GM23248 (cell line): ENCODE data around the gene ASIP. TPM values are rescaled to one million over a fixed set of nuclear protein-coding genes. Genes with fewer than 3 reads are reported as not detected.

Experiments used
- DNase-seq: peaks from one replicate; pipeline ENCODE4 v3.0.0-alpha.2; 2015
- H2AFZ ChIP-seq: fragments of 200-600 bp; sonication (generic); 2 replicates; pipeline ENCODE4 v1.6.1; 2016; ENCODE audit warnings: antibody characterized with exemption
- H3F3A ChIP-seq: fragments of 200-600 bp; sonication (generic); 2 replicates; pipeline ENCODE4 v1.6.1; 2016; ENCODE audit warnings: mild to moderate bottlenecking, antibody characterized with exemption, mixed run types; ENCODE audit not compliant: insufficient read depth
- H3K27ac ChIP-seq: fragments of 200-600 bp; sonication (generic); 2 replicates; pipeline ENCODE4 v1.5.1; 2016; ENCODE audit warnings: mild to moderate bottlenecking
- H3K27me3 ChIP-seq: fragments of 200-600 bp; sonication (generic); replicated peaks from 2 replicates; pipeline ENCODE4 v1.6.1; 2016; ENCODE audit warnings: mild to moderate bottlenecking; ENCODE audit not compliant: insufficient read depth
- H3K36me3 ChIP-seq: fragments of 200-600 bp; sonication (generic); 2 replicates; pipeline ENCODE4 v1.6.1; 2016; ENCODE audit warnings: low read depth, mild to moderate bottlenecking
- H3K4me1 ChIP-seq: fragments of 200-600 bp; sonication (generic); 2 replicates; pipeline ENCODE4 v1.6.1; 2016; ENCODE audit warnings: mild to moderate bottlenecking; ENCODE audit not compliant: insufficient read depth
- H3K4me2 ChIP-seq: fragments of 200-600 bp; sonication (generic); one replicate; pipeline ENCODE4 v1.6.1; 2016; ENCODE audit warnings: mild to moderate bottlenecking; ENCODE audit not compliant: unreplicated experiment
- H3K4me3 ChIP-seq: fragments of 200-600 bp; sonication (generic); 2 replicates; pipeline ENCODE4 v1.5.1; 2016; ENCODE audit warnings: mild to moderate bottlenecking
- H3K79me2 ChIP-seq: fragments of 200-600 bp; sonication (generic); 2 replicates; pipeline ENCODE4 v1.6.1; 2016; ENCODE audit warnings: mild to moderate bottlenecking; ENCODE audit not compliant: insufficient read depth
- H3K9ac ChIP-seq: fragments of 200-600 bp; sonication (generic); 2 replicates; pipeline ENCODE4 v1.6.1; 2016; ENCODE audit warnings: mild to moderate bottlenecking
- H3K9me2 ChIP-seq: fragments of 200-600 bp; sonication (generic); 2 replicates; pipeline ENCODE4 v1.6.1; 2016; ENCODE audit warnings: mixed run types, mild to moderate bottlenecking, moderate library complexity; ENCODE audit not compliant: insufficient read depth
- H3K9me3 ChIP-seq: fragments of 200-600 bp; sonication (generic); one replicate; pipeline ENCODE4 v1.6.1; 2017; ENCODE audit warnings: low read depth
- H4K20me1 ChIP-seq: fragments of 200-600 bp; sonication (generic); 2 replicates; pipeline ENCODE4 v1.6.0; 2016; ENCODE audit not compliant: insufficient read depth
- EZH2 ChIP-seq: fragments of 200-600 bp; sonication (generic); IDR thresholded peaks from 2 replicates; pipeline ENCODE4 v1.6.1; 2018; ENCODE audit warnings: antibody characterized with exemption, mild to moderate bottlenecking; ENCODE audit not compliant: insufficient read depth, poor library complexity, severe bottlenecking
- EZH2phosphoT487 ChIP-seq: fragments of 200-600 bp; sonication (generic); IDR thresholded peaks from 2 replicates; pipeline ENCODE4 v1.6.1; 2018; ENCODE audit warnings: antibody characterized with exemption, moderate library complexity, mild to moderate bottlenecking, low read depth; ENCODE audit not compliant: insufficient read depth
- WGBS, 2 experiments: methylation state at CpG; one replicate each; pipeline ENCODE4 v1.1.6; 2015 to 2017; ENCODE audit warnings: low lambda C conversion rate in 2 of 2, low coverage in 1 of 2; ENCODE audit errors: missing lambda C conversion rate in 2 of 2; 5-methylcytosine and 5-hydroxymethylcytosine counted together
- in situ Hi-C: fragments of 300-500 bp; cut with MboI; formaldehyde crosslinking; loops from 2 replicates; pipeline ENCODE4 v1.15.0; 2020
- polyA plus RNA-seq: library from polyadenylated mRNA; unstranded; fragments of >200 nt; fragmentation: Nextera tagmentation; extraction: Ambion mirVana; gene quantifications from 2 replicates; pipeline ENCODE4 v1.2.1, GENCODE V29; 2016
- total RNA-seq: library from RNA; depleted of rRNA; stranded (reverse); fragments of >200 nt; shearing (Covaris generic); gene quantifications from 2 replicates; pipeline ENCODE4 v1.2.3, GENCODE V29; 2014; rRNA removed

The ASIP gene
- total and polyA plus RNA-seq, 2 experiments from 2014 or later = not detected

DNA sequence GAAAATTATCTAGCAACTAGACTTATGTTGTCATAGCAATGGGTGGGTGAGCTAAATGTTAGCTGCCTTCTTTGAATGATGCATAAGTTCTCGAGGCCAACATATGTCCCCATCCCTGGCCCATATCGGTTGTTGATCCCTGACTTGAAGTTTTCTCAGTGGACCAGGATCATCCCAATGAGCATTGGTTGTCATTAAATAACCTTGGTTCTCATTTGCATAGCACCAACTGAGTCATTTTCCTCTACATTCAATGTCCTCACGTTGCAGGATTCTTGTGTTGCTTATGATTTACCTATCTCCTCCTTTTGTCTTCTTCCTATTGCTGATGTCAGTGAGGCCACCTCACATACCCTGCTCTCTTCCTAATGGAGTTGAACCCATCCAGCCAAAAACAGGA is 74.0 kb downstream of the ASIP start:
- H3K27me3 ChIP-seq = no peaks in the 10 kb centered on the region
- peaks cover 13% of the 10 kb centered on the region for H3F3A ChIP-seq
- H3K4me2 ChIP-seq = no peak overlapping the region
- no peak overlapping the region for H3K9ac ChIP-seq
- no peak overlapping the region for H3K4me3 ChIP-seq
- WGBS, 2 experiments = 87% methylated on average over 3 of the region's 3 CpGs
- H3K36me3 ChIP-seq = no peaks in the 10 kb centered on the region
- no peaks in the 10 kb centered on the region for H3K9me2 ChIP-seq
- peaks cover 11% of the 10 kb centered on the region for H3K4me1 ChIP-seq
- H3K27ac ChIP-seq = 0 out of 2 replicates have a peak overlapping the region, but pooled peaks have one; percentile 33
- TF ChIP-seq EZH2phosphoT487 (no peak), EZH2 (no peak)
- no peak overlapping the region for H2AFZ ChIP-seq
- H3K79me2 ChIP-seq = no peaks in the 10 kb centered on the region
- H3K9me3 ChIP-seq = no peaks in the 10 kb centered on the region
- no peaks in the 10 kb centered on the region for H4K20me1 ChIP-seq
- DNase-seq = peak; percentile 23
- in situ Hi-C loops = loop anchor here (25.0 kb wide), 1 partner anchor 397 kb away; the partner anchor contains the start of gene TP53INP2

DNA sequence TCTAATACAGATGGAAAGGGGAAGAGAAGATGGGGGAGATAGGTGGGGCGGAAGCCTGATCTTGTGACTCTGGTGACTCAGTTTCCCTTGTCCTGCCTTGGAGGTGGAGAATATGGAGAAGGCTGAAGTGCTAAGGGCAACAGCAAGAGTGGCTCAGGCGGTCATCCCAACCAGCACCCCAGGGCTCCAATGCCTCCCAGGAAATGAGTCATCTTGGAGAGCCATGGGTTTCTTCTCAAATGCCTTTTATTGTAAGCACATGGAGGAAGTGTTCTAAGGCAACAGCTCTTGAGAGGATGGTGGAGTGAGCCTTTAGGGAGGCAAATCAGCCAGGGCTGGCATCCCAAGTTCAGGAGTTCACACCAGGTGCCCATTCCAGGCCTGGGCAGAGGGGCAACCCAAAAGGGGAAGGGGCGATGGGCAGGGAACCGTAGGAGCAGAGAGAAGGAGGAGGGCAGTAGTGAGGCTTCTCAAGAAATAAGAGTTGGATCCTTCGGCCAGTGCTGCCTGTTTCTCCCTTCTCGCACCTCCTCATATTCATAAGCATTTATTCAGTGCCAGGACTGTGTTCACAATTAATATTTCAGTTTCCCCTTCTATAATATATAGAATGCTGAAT is 75.1 kb downstream of the ASIP start:
- H3K79me2 ChIP-seq = no peaks in the 10 kb centered on the region
- no peak for TF ChIP-seq EZH2phosphoT487
- TF ChIP-seq EZH2 = no peak
- no peak overlapping the region for H3K27ac ChIP-seq
- H3K4me1 ChIP-seq = peaks cover 11% of the 10 kb centered on the region
- DNase-seq = peak; percentile 55
- no peaks in the 10 kb centered on the region for H3K9me2 ChIP-seq
- H3K9ac ChIP-seq = no peak overlapping the region
- H3K4me2 ChIP-seq = no peak overlapping the region
- H4K20me1 ChIP-seq = no peaks in the 10 kb centered on the region
- 90 to 93% methylated on average over 6 of the region's 6 CpGs for WGBS, 2 experiments
- peaks cover 13% of the 10 kb centered on the region for H3F3A ChIP-seq
- H3K27me3 ChIP-seq = no peaks in the 10 kb centered on the region
- in situ Hi-C loops = loop anchor here (25.0 kb wide), 1 partner anchor 396 kb away; the partner anchor contains the start of gene TP53INP2
- H2AFZ ChIP-seq = no peak overlapping the region; the same call in 1 of the 2 replicates
- H3K9me3 ChIP-seq = no peaks in the 10 kb centered on the region
- H3K36me3 ChIP-seq = no peaks in the 10 kb centered on the region
- no peak overlapping the region for H3K4me3 ChIP-seq

Other genes with a start within 250 kb of the ASIP start
- 65.4 and 66.3 TPM in 2 replicates for gene RALY, start 247.5 kb upstream of the ASIP start, total RNA-seq
- gene RALY, start 247.5 kb upstream of the ASIP start, polyA plus RNA-seq = 107 and 113 TPM in 2 replicates
- 114 and 138 TPM in 2 replicates for gene EIF2S2, start 129.2 kb upstream of the ASIP start, total RNA-seq
- gene EIF2S2, start 129.2 kb upstream of the ASIP start, polyA plus RNA-seq = 109 and 114 TPM in 2 replicates
- 82.6 and 115 TPM in 2 replicates for gene AHCY, start 61.9 kb downstream of the ASIP start, total RNA-seq
- 53.7 and 53.8 TPM in 2 replicates for gene AHCY, start 61.9 kb downstream of the ASIP start, polyA plus RNA-seq
- 47.7 and 50.0 TPM in 2 replicates for gene ITCH, start 121.8 kb downstream of the ASIP start, total RNA-seq
- gene ITCH, start 121.8 kb downstream of the ASIP start, polyA plus RNA-seq = 28.5 and 31.0 TPM in 2 replicates